NCI-H1930 (cell line): ENCODE results near the gene GRIA2.
"Not testable (repeated sequence)": the region's sequence is repeated elsewhere in the genome, so short reads cannot be mapped to it uniquely, and the experiment has no call there.

Source experiments
- DNase-seq, 2 experiments: peaks; one replicate each; lab custom pipeline; 2025; lab: John Stamatoyannopoulos, UW

Gene GRIA2

DNA sequence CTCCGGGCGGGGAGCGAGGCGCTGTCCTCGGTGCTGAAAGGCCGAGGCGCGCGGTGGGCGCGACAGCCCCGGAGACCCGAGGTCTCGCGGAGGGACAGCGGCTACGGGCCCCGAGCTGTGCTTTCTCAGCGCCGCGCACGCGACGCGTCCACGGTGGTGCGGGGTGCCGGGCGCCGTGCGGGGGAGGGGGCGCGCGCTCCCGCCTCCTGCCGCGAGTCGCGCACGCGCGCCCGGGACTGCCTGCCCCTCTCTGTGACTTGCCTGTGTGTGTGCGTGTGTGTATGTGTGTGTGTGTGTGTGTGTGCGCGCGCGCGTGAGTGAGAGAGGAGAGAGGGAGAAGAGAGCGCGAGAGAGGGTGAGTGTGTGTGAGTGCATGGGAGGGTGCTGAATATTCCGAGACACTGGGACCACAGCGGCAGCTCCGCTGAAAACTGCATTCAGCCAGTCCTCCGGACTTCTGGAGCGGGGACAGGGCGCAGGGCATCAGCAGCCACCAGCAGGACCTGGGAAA, at the start of gene GRIA2:
Gene GRIA2 (plus strand): TSS at position 358 of the 511 bp plus-strand sequence. CDS start 315 bp downstream, outside the sequence.
- peak; percentile 54 to 56 for DNase-seq

DNA sequence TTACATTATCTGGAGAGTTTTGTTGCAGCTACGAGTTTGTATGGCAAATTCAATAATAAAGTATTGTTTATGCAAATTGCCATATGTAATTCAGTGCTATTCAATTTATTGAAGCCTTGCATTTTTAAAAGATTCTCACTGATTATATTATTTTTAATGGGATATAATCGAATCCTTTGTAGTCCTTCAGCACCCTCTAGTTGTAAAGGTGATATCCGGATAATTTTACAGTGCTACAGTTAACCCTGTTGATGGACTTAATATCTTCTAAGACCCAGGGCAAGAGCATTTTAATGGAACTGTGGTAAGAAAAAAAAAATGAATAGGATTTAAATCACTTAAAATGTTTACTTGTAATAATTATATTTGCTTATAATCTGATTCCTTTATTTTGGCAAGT, 48.5 kb upstream of the GRIA2 start:
- DNase-seq: no peak

DNA sequence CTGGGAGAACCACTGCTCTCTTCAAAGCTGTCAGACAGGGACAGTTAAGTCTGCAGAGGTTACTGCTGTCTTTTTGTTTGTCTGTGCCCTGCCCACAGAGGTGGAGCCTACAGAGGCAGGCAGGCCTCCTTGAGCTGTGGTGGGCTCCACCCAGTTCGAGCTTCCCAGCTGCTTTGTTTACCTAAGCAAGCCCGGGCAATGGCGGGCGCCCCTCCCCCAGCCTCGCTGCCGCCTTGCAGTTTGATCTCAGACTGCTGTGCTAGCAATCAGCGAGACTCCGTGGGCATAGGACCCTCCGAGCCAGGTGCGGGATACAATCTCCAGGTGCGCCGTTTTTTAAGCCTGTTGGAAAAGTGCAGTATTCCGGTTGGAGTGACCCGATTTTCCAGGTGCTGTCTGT, 40.3 kb upstream of the GRIA2 start:
- not testable (repeated sequence) for DNase-seq

DNA sequence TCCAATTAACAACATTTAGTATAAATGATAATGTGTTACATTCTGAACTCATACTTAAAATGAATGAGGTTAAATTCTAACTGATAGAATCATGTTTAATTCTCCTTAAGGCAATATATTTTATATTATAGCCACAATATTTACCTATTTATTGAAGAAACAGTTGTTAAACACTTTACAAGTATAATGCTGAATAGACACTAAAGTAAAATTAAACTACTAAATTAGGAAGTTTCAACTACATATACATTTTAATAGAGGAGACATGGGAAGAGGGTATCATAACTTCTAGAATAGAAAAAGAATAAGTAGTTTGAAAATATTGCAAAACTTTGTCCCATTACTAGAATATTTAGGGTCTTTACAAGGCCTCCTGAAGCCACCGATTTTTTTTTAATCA, 36.2 kb upstream of the GRIA2 start:
- DNase-seq: no peak

DNA sequence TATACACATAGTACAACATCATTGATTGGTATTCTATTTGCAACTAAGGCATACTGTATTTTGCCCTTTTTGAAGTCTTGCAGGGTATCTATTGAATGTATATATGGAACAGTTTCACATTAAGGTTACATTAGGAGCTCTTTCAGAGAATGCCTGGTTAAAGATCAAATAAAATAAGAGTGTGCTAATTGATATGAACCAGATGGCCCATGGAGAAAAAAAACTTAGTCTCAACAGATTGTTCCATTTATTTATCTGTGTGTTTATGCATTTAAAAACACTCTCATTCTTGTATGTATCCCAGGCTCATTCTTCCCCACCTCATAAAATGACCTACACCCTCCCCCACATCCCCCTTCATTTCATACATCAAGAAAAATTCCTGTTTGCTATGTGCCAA, 35.2 kb upstream of the GRIA2 start:
- DNase-seq: no peak

DNA sequence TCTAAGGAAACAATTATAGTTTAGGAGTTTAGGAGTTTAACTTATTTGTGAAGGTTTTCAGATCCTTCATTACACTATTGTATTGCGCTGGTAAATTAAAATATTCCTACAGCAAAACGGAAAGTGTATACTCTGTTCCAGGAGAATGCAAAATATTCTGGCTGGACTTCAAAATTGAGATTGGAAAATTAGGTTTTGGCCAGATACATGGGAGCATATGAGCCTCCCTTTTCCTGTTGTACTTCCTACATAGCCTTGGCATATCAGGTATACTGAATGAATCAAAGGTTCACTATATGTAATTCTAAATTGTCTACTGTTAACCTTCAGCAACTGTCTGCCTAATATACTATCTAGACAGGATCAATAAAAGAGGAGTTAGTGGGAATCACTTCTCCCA, 25.2 kb upstream of the GRIA2 start:
- no peak for DNase-seq

DNA sequence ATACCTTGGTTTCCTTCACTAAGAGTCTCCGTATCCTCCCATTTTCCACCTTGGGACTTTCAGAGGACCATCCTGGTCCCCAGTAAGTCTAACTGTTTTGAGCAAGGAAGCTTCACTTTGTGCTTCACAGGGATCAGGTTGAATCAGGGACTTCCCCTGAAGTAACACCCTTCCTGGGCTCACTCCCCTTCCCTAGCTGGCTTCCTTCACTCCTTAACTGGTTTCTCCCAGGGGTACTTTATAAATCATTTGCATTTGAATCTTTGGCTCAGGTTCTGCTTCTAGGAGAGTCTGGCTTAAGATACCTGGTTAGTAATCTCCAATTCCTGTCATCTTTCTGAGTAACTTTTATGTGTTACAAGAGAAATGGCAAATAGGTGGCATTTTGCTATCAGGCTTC, 24.5 kb upstream of the GRIA2 start:
- no peak for DNase-seq

DNA sequence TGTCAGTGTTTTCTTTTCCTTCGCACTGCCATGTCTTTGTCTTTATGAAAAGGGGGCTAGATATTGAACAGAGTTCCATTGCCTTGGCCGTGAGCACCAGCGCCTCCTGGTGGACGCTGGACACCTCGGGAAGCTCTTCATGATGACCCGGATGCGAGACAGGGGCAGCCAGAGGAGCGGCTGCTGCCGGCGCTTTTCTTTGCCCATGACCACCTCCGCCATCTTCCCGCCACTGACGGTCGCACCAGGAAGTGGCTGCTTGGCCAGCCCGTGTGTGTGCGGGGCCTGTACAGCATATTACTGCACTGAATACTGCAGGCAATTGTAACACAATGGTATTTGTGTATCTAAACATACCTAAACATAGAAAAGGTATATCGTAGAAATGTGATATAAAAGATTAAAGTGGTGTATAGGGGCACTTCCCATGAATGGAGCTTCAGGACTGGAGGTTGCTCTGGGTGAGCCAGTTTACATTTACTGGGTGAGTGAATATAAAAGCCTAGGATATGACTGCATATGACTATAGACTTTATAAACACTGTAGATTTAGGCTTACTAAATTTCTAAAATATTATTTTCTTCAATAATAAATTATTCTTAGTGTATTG, 15.8 kb upstream of the GRIA2 start:
- DNase-seq: no peak

DNA sequence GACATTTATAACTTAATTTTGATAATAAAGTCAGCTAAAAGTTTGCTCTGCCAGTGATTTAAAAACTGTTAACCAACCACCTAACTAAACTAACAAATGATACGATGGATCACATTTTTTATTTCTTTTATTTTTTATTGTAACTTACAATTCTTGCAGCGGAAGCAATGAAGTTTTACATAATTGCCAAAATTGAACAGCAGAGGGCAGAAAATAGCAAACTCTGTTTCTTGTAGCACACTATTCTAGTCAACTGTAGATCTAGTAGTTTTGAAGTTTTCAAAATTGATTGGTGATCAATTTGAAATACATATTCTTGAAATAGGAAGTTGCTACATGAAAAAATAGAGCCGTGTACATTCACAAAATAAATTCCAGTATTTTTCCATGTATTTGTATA, 2.8 kb upstream of the GRIA2 start:
- DNase-seq: peak in 1 of 2 experiments; percentile 1

DNA sequence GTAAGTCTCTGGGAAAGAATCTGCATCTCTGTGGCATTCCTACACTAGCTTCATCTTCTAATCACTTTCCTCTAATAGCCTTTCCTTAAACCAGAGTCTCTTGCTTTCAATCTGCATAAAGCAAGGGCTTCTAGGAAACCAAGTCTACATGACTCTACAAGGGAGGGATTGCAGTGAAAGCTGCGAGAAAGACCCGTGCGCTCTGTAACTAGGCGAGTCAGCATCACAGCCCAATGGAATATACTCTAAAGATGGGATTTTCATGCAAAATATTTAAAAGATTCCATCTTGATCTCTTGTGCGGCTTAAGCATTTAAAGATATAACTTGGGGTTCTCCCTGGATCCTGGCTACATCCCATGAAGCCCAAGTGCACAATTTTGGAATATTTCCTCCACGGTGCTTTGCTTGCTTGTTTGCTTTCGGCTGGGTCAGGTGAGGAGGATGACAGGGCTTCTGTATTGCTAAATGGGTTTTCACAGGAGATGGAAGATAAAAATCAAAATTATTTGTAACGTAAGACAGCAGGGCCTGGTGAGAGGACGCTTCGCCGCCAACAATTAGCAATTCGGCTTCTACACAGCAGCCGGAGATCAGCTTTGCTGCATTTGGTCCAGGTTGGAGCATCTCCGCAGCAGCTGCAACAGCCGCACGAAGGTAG, 687 bp upstream of the GRIA2 start:
- DNase-seq: no peak

DNA sequence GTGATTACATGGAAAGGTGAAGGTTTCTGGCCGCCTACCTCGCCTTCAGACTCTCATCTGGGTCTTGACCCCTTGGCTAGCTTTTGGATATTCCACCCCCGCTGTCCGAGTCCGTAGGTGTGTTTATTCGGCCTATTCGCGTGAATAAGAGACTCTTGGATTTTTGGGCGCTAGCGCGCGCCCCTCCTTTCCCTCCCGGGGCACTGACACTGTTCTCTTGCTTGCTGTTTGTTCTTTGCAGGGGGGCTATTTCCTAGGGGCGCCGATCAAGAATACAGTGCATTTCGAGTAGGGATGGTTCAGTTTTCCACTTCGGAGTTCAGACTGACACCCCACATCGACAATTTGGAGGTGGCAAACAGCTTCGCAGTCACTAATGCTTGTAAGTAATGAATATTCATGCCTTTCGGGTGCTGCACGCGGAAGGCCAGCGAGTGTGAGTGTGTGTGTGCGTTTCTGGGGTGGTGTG, 932 bp downstream of the GRIA2 start:
- no peak for DNase-seq

DNA sequence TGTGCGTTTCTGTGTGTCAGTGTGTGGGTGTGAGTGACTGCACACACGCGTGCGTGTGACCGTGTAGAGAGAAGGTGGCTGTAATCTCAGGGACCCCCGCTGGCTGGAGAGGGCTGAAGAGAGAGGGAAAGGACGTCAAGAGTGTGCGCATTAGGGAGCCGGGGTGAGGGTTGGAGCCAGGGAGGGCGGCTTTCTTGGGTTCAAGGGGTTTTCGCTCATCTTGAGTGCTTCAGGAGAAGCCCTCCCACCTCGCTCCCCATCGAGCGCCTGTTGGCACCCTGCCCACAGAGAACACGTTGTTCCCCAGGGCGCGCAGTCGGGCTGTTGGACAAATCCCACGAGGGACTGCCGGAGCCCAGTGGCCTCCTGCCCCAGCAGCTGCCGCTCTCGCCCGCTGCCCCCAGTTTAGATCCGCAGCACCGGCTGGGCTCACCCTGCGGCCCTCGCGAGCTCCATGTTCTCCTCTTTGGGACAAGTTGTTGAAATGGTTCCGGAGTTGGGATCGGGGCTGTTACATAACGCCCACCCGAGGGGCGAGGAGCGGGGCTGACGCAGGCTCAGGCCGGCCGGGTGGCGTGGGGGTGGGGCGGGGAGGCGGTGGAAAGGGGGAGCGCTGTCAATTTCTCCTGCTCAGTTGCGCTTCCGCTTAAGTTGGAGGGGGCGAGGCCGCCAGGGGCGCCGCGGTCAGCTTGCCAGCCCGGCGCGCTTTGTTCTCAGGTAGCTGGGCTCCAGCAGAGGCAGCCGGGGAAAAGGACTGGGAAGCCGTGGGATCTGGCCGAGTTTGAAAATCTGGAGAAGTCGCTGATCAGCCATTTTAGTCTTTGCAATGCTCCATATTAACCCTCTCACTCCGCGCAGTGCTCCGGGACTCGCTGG, 1.6 kb downstream of the GRIA2 start:
- peak; percentile 15 to 64 for DNase-seq

DNA sequence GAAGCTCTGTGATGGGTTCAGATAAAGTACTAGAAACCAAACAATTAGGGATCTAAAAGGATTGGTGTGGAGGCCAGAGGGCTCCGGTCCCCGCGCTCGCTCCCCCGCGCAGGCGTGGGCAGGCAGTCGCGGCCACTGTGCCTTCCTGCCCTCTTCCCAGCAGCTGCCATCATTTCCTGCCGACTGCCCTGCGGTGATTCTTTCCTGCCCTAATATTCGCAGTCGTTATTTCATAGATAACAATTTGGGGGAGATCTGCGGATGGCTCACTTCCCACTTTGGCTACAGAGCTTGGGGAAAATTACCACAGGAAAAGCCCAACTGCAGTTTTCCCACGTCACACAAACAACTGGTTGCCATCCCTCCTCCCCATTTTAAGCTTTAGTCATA, 2.2 kb downstream of the GRIA2 start:
- DNase-seq: no peak

DNA sequence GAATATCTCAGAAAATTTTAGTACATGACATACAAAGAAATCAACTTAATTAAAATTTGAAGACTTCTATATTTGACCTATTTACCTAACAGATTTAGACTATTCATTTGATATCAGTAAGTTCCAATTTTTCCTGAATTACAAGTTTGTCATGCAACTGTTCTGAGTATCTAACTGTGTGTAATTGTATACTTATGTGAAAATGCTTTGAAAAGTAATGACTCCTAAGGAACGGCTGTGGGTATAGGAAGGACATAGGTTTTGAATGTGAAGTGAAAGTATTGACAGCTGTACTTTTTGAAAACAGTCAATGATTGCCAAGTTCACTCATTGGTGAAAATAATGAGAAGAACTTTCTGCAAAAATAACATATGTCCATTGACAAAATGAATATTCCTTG, 2.9 kb downstream of the GRIA2 start:
- DNase-seq: no peak

DNA sequence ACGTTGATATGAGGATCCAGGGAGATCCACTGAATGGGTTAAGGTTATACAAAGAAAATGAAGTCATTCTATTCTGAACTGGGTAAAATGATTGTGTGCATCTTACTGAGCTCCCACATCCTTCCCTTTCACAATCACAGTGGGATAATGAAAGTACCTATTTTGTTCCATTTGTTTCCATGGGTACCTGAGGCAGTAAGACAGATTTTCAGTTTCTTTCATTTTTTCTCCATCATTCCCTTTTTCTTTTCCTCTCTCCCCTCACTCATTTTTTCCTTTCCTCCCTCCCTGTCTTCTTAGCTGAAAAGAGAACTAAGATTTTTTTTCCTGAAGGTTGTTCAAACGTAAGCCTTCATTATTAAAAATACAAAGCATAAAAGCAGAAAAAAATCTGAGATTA, 4.6 kb downstream of the GRIA2 start:
- DNase-seq: no peak

DNA sequence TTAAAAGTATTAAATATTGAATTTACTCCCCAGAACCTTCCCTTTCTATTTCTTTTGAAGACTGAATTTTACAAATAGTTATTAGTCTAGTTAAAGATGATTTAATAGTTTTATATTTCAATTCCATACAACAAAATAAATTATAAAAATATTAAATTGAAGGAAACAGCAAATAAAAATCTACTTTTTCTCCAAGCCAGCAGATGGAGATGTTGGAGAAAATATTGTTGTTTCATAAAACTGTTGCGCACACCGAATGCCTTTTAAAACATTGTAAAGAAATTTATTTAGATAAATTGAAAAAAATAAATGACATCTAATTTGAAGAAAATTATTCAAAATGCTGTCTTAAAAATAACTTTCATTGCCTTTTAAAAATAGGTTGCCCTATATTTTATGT, 5.5 kb downstream of the GRIA2 start:
- DNase-seq: no peak

DNA sequence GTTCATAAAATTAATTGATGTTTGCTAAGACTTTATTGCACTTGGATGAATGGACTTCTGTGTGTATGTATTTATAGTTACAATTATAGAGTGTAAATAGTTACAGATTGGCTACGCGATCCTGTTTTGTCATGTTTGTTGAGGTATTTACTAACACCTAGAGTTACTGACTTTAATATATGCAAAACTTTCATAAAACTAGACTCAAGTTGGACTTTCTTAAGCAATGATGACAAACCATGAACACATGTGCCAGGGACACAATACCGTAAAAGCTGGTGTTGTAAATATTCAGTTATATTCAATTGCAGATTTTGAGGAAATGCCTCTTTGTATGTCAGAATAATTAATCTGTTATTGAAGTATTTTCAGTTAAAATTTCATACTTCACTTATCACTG, 6.1 kb downstream of the GRIA2 start:
- no peak for DNase-seq

DNA sequence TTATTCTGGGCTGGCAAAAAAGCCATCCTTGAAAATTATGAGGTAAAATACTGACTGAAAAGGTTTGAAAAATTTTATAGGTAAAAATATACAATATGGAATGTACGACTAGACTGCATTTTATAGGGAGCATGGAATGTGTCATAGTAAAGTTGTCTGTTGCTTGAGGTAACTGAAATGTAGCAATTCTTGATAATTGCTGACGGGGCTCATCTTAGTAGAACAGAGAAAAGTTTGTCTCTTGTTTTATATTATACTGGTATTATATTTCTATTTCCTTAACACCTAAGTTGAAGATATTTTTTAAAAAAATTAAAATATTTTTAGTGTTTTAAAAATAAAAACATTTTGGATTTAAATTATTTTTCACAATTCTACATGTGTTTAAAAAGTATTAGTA, 11.0 kb downstream of the GRIA2 start:
- no peak for DNase-seq

DNA sequence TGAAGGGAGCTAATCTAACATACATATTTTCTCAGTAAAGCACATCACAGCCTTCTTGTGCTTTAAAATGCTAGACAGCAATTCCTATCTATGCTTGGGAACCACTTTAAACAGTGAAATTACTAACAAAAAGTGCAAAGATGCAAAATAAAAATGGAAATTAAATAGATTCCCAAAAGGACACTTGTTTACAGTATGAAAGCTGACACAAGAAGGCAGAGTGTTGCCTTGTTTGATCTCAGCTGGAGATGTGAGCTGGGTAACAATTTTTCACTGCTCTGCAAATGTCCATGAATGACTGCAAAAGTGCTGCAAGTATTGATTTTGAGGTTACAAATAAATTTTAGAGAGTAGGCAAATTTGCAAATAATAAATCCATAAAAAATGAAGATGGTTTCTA, 22.3 kb downstream of the GRIA2 start:
- DNase-seq: no peak

DNA sequence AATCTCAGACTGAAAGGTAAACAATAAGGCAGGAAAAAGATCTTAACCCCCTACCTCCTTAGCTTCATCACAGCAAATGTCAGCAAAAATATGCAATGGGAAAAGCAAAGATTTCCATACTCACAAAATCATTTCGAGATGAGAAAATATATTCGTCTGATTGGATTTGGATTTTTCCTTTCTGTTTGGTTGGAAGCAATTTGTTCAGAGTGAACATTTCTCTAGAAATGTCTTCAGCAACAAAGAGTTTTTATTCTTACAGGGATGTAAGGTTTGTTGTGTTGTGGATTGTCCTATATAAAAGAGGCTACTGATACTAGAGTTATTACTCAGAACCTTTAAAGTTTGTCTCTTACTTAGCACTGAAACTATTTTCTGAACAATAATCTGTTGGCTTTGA, 23.8 kb downstream of the GRIA2 start:
- no peak for DNase-seq

DNA sequence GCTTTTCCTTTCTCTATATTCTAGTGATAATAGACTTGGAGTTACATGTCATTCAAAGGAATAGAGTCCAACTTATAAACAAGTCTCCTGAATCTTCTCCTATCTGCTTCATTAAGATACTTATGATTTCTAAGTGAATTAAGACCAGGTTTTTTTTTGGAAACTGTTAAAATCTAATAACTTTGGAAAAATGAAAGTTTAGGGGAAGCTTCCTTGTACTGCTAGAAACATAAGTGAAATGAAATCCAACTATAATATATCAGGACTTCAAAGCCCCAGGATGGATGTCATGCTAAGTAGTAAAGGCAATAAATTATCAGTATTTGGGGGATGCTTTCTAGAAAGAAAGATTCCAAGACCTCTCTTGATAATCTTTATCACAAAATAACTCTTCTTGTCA, 24.8 kb downstream of the GRIA2 start:
- no peak for DNase-seq

DNA sequence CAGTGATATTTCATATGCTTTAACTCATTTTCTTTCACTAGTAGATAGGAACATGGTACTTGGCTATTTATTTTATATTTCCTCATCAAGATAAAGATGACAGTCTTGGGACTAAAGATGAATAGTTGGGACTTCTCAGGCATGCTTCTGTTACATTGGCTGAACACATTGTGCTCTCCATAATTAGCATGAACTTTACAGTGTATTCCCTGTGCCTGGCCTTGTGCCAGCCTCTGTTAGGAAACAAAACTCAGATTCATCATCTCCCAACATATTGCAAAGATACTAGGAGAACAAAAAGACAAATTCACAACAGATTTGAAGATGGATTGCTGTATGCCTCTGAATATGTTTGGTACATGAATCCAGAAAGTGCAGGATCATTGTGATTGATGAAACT, 26.4 kb downstream of the GRIA2 start:
- no peak for DNase-seq

DNA sequence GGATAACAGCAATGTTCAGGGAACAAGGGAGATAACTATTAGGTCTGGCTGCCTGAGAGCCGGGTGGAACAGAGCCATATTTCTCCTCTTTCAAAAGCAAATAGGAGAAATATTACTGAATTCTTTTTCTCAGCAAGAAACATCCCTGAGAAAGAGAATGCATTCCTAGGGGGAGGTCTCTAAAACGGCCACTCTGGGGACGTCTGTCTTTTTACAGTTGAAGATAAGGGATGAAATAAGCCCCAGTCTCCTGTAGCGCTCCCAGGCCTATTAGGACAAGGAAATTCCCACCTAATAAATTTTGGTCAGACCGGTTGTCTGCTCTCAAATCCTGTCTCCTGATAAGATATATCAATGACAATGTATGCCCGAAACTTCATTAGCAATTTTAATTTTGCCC, 37.6 kb downstream of the GRIA2 start:
- DNase-seq: not testable (repeated sequence)
